CD8-positive, alpha-beta memory T cell (primary cell): ENCODE measurements around the gene CSNK1G1. TPM values are rescaled to one million over a fixed set of nuclear protein-coding genes. Genes with fewer than 3 reads are reported as not detected.
"Not testable (repeated sequence)": the region's sequence is repeated elsewhere in the genome, so short reads cannot be mapped to it uniquely, and the experiment has no call there.

Experiments used
- CTCF ChIA-PET: fragments of 350-600 bp; sonication (Branson Sonifier 250); formaldehyde crosslinking; loops from one replicate; lab custom pipeline; 2021; ENCODE audit warnings: antibody characterized with exemption; lab: Charles Lee
- POLR2A ChIA-PET: fragments of 350-600 bp; sonication (Branson Sonifier 250); formaldehyde crosslinking; loops from one replicate; lab custom pipeline; 2021; ENCODE audit warnings: antibody characterized with exemption; lab: Charles Lee
- DNase-seq, 5 donors: peaks; one replicate each; pipeline versions ENCODE4 v3.0.0 to v3.0.0-alpha.2; 2020 to 2022; ENCODE audit warnings: mixed read lengths in 1 of 5
- H3K27ac ChIP-seq: one replicate; pipeline ENCODE4 v1.7.0; 2013; ENCODE audit warnings: low read depth, mild to moderate bottlenecking, low read length, moderate library complexity
- H3K27me3 ChIP-seq: 2 replicates; pipeline ENCODE4 v1.7.0; 2013; ENCODE audit warnings: low read length, mild to moderate bottlenecking; ENCODE audit not compliant: insufficient read depth, poor library complexity, severe bottlenecking
- H3K36me3 ChIP-seq: 2 replicates; pipeline ENCODE4 v1.7.0; 2013; ENCODE audit warnings: mild to moderate bottlenecking, low read length, moderate library complexity; ENCODE audit not compliant: insufficient read depth
- H3K4me1 ChIP-seq: 2 replicates; pipeline ENCODE4 v1.7.0; 2013; ENCODE audit warnings: mild to moderate bottlenecking, low read length, moderate library complexity; ENCODE audit not compliant: insufficient read depth
- H3K4me3 ChIP-seq: 2 replicates; pipeline ENCODE4 v1.7.0; 2013; ENCODE audit warnings: mild to moderate bottlenecking, low read length
- H3K9me3 ChIP-seq: 2 replicates; pipeline ENCODE4 v1.7.0; 2013; ENCODE audit warnings: mild to moderate bottlenecking, low read length
- H3K27ac Mint-ChIP-seq, 8 donors: one replicate each; pipeline ENCODE4 v1.8.0; 2020 to 2021; ENCODE audit warnings: mixed read lengths in 8 of 8, mild to moderate bottlenecking in 6 of 8, inconsistent platforms in 3 of 8, moderate library complexity in 3 of 8
- H3K27me3 Mint-ChIP-seq, 2 donors: one replicate each; pipeline ENCODE4 v1.8.0; 2020 to 2021; ENCODE audit warnings: mixed read lengths in 2 of 2, mild to moderate bottlenecking in 1 of 2, moderate library complexity in 1 of 2
- H3K36me3 Mint-ChIP-seq, 3 donors: one replicate each; pipeline ENCODE4 v1.8.0; 2020 to 2021; ENCODE audit warnings: mixed read lengths in 3 of 3, inconsistent platforms in 1 of 3, mild to moderate bottlenecking in 1 of 3
- H3K4me1 Mint-ChIP-seq, 3 donors: one replicate each; pipeline ENCODE4 v1.8.0; 2020 to 2021; ENCODE audit warnings: mixed read lengths in 3 of 3, inconsistent platforms in 1 of 3, mild to moderate bottlenecking in 1 of 3
- H3K4me3 Mint-ChIP-seq, 7 donors: one replicate each; pipeline ENCODE4 v1.8.0; 2020 to 2021; ENCODE audit warnings: mixed read lengths in 7 of 7, mild to moderate bottlenecking in 6 of 7, moderate library complexity in 4 of 7, inconsistent platforms in 2 of 7
- H3K9me3 Mint-ChIP-seq, 5 donors: one replicate each; pipeline ENCODE4 v1.8.0; 2020 to 2022; ENCODE audit warnings: mixed read lengths in 5 of 5, mild to moderate bottlenecking in 3 of 5, moderate library complexity in 2 of 5, inconsistent platforms in 1 of 5
- polyA plus RNA-seq: library from polyadenylated mRNA; unstranded; fragments of 300-500 nt; fragmentation: Illumina TruSeq; gene quantifications from one replicate; pipeline ENCODE4 v1.2.3, GENCODE V29; 2021
- total RNA-seq, 2 experiments: library from RNA; stranded (reverse); gene quantifications; one replicate each; pipeline ENCODE4 v1.2.3, GENCODE V29; 2021

Gene CSNK1G1
- total and polyA plus RNA-seq, 3 experiments from 2014 or later: 15.5 to 27.0 (median 25.6) TPM

DNA sequence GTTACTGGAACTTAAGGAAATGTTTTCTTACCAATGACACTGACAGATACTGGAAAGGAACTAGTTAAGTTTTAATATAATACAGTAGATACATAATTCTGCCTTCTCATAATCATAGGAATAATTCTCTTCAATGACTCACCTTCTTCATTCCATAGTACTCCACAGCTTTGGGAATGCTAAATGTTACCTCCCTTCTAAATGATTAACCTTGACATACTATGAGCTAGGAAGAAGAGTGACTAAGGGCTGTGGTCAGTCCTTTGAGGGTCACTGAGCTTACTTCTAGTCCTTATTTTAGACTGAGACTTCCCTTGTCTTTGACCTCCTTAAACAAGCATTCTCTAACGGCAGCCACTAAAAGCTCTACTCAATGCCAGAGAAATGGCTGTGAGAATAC is 123.6 kb downstream of the CSNK1G1 start:
- no peak for DNase-seq
- no peaks in the 10 kb centered on the region for H3K9me3 Mint-ChIP-seq
- peaks cover 9 to 25% (median 25%) of the 10 kb centered on the region in 3 donors for H3K4me1 Mint-ChIP-seq
- CTCF ChIA-PET: no interaction called here
- no peaks in the 10 kb centered on the region for H3K4me1 ChIP-seq
- POLR2A ChIA-PET: no interaction called here
- H3K9me3 ChIP-seq: no peaks in the 10 kb centered on the region
- no peak overlapping the region for H3K27ac ChIP-seq
- H3K27ac Mint-ChIP-seq: no peak overlapping the region
- no peaks in the 10 kb centered on the region for H3K27me3 Mint-ChIP-seq
- H3K36me3 ChIP-seq: no peaks in the 10 kb centered on the region
- H3K27me3 ChIP-seq: no peaks in the 10 kb centered on the region
- no peak overlapping the region for H3K4me3 Mint-ChIP-seq
- peaks cover 0 to 1% (median 0%) of the 10 kb centered on the region in 3 donors for H3K36me3 Mint-ChIP-seq
- H3K4me3 ChIP-seq: no peak overlapping the region

DNA sequence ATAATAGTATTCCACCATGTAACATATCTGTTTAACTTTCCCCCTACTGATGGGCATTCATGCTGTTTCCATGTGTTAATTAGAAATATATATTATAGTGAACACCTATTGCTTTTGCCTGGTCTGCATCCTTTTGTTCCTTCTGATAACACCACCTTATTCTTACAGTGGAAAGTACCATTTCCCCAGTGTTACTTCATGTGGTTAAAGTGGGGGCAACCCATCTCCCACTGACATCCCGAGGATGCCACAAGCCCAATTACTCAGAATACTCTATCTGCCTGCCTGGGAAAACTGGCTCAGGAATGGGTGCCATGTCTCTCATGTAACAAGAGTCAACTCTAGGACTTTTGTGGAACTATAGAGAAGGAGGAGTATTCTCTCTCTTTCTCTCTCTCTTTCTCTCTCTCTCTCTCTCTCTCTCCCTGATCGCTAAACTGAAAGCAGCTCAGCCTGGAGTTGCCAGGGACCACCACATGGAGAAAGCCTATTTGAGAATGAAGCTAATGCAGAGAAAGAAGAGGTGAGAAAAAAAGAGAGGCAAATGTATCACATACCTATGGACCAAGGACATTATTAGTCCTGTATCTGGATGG is 126.7 kb downstream of the CSNK1G1 start:
- Mint-ChIP-seq H3K9me3 (peaks cover 0 to 3% (median 0%) of the 10 kb centered on the region in 5 donors), H3K4me1 (peaks cover 9 to 17% (median 14%) of the 10 kb centered on the region in 3 donors), H3K27me3 (no peaks in the 10 kb centered on the region), H3K4me3 (no peak overlapping the region), H3K27ac (peak overlapping the region in 2 of 8 donors; percentile 22 to 29), H3K36me3 (peaks cover 2 to 12% (median 5%) of the 10 kb centered on the region in 3 donors)
- H3K27ac ChIP-seq: no peak overlapping the region
- CTCF ChIA-PET: no interaction called here
- no peaks in the 10 kb centered on the region for H3K36me3 ChIP-seq
- no peak for DNase-seq
- H3K27me3 ChIP-seq: no peaks in the 10 kb centered on the region
- POLR2A ChIA-PET: interaction anchor here (0.8 kb wide), 1 partner anchor 8 kb away, joined by 3 read pairs; no protein-coding TSS in a partner anchor
- H3K4me3 ChIP-seq: no peak overlapping the region
- no peaks in the 10 kb centered on the region for H3K4me1 ChIP-seq
- no peaks in the 10 kb centered on the region for H3K9me3 ChIP-seq

DNA sequence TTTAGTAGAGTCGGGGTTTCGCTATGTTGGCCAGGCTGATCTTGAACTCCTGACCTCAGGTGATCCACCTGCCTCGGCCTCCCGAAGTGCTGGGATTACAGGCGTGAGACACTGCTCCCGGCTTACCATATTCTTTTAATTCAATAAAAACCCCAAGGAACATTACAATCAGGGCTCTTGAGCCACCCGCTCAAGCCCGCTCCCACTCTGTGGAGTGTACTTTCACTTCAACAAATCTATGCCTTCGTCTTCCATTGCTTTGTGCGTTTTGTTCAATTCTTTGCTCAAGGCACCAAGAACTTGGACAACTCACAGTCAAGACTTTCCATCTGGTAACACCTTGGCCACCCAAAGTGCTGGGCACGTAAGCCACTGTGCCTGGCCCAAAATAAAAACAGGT is 130.2 kb downstream of the CSNK1G1 start:
- Histone ChIP-seq H3K4me1 (no peaks in the 10 kb centered on the region), H3K4me3 (no peak overlapping the region), H3K9me3 (no peaks in the 10 kb centered on the region), H3K27ac (no peak overlapping the region), H3K36me3 (no peaks in the 10 kb centered on the region), H3K27me3 (no peaks in the 10 kb centered on the region)
- Mint-ChIP-seq H3K27me3 (no peaks in the 10 kb centered on the region), H3K4me3 (no peak overlapping the region), H3K36me3 (peaks cover 5 to 15% (median 8%) of the 10 kb centered on the region in 3 donors), H3K27ac (no peak overlapping the region), H3K4me1 (peaks cover 6 to 17% (median 10%) of the 10 kb centered on the region in 3 donors), H3K9me3 (peaks cover 0 to 3% (median 0%) of the 10 kb centered on the region in 5 donors)
- DNase-seq: no peak
- ChIA-PET CTCF (no interaction called here), POLR2A (no interaction called here)

DNA sequence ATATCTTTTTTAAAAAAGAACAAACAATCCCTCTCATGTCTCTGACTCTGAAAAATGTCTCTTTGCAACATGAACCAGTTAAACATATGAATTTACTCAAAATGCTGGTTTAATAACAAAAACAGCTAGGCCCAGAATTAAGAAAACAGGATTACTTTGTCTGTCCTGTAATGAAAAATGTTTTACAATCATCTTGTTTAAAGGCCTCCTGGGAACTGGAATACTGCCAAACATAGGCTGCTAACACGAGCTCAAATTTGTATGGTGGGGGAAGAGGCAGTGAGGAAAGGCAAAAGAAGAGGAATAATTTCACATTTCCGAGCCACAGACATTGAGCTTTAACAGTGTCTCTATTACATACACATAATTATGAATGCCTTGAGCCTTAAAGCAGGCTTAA is 131.5 kb downstream of the CSNK1G1 start:
- Histone ChIP-seq H3K4me1 (no peaks in the 10 kb centered on the region), H3K27ac (peak overlapping the region; percentile 21), H3K4me3 (no peak overlapping the region), H3K9me3 (no peaks in the 10 kb centered on the region), H3K36me3 (no peaks in the 10 kb centered on the region), H3K27me3 (no peaks in the 10 kb centered on the region)
- POLR2A ChIA-PET: no interaction called here
- Mint-ChIP-seq H3K36me3 (peaks cover 5 to 15% (median 8%) of the 10 kb centered on the region in 3 donors), H3K4me3 (no peak overlapping the region), H3K9me3 (peaks cover 0 to 3% (median 0%) of the 10 kb centered on the region in 5 donors), H3K27me3 (no peaks in the 10 kb centered on the region), H3K4me1 (peaks cover 5 to 15% (median 9%) of the 10 kb centered on the region in 3 donors), H3K27ac (peak overlapping the region in 1 of 8 donors; percentile 86)
- CTCF ChIA-PET: no interaction called here
- no peak for DNase-seq

DNA sequence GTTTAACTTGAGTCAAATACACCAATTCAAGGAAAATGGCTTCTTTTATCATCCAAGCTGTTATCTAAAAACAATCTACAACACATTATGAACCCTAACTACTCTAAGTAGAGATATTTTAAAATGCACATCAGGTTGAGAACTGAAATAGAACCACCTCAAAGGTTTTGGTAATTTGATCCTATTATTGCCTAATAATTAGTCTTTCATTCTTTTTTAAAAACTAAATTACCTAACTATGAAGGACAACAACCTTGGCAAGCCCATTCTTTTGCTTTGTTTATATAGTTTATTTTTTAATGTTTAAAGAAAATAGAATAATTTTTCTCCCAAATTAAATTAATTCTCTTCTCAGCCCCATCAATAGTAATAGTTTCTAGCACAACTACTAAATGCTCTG is 132.1 kb downstream of the CSNK1G1 start:
- Histone ChIP-seq H3K27ac (no peak overlapping the region), H3K27me3 (no peaks in the 10 kb centered on the region), H3K4me1 (no peaks in the 10 kb centered on the region), H3K36me3 (no peaks in the 10 kb centered on the region), H3K4me3 (no peak overlapping the region), H3K9me3 (no peaks in the 10 kb centered on the region)
- peaks cover 0 to 3% (median 0%) of the 10 kb centered on the region in 5 donors for H3K9me3 Mint-ChIP-seq
- POLR2A ChIA-PET: no interaction called here
- peaks cover 0 to 10% (median 3%) of the 10 kb centered on the region in 3 donors for H3K4me1 Mint-ChIP-seq
- no peaks in the 10 kb centered on the region for H3K27me3 Mint-ChIP-seq
- CTCF ChIA-PET: no interaction called here
- no peak for DNase-seq
- no peak overlapping the region for H3K4me3 Mint-ChIP-seq
- peaks cover 5 to 15% (median 8%) of the 10 kb centered on the region in 3 donors for H3K36me3 Mint-ChIP-seq
- H3K27ac Mint-ChIP-seq: no peak overlapping the region

DNA sequence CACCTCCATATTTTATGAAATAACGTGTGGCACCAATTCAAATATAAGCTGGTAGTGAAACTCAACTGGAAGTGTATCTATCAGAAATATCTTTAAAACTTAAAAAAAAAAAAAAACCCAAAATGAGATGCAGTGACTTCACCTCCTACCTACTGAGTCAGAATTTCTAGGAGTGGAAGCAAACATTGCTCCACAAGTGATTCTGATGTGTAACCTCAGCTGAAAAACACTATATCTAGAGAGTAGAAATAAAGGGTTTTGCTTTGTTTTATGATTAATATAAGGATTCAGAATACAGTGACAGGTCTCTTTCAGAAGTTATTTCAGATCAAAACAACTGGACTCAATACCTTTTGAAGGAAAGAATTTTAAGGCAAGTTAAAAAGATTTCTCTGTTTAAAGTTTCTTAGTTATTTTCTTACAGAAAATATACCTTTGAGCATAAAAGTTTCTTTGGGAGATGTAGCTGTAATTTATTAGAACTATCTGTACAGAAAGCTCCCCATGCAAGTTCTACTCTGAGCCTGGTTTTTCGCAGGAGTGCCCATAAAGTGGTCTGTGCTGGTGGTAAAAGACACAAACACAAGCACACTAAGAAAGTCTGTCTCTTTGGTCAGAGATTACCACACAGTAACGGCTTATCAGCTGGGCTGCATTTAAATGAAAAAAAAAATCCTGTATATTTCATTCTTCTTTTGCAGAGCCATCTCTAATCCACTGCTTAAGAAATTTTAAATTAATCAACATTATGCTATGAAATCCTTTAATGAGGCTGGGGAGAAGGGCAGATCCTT is 133.2 kb downstream of the CSNK1G1 start:
- no peak for DNase-seq
- no peak overlapping the region for H3K4me3 Mint-ChIP-seq
- Histone ChIP-seq H3K4me3 (no peak overlapping the region), H3K4me1 (no peaks in the 10 kb centered on the region), H3K27ac (no peak overlapping the region), H3K36me3 (no peaks in the 10 kb centered on the region), H3K27me3 (no peaks in the 10 kb centered on the region), H3K9me3 (no peaks in the 10 kb centered on the region)
- peak overlapping the region in 1 of 8 donors; percentile 7 for H3K27ac Mint-ChIP-seq
- peaks cover 0 to 10% (median 3%) of the 10 kb centered on the region in 3 donors for H3K4me1 Mint-ChIP-seq
- CTCF ChIA-PET: no interaction called here
- peaks cover 0 to 3% (median 0%) of the 10 kb centered on the region in 5 donors for H3K9me3 Mint-ChIP-seq
- no peaks in the 10 kb centered on the region for H3K27me3 Mint-ChIP-seq
- peaks cover 5 to 15% (median 7%) of the 10 kb centered on the region in 3 donors for H3K36me3 Mint-ChIP-seq
- POLR2A ChIA-PET: no interaction called here

DNA sequence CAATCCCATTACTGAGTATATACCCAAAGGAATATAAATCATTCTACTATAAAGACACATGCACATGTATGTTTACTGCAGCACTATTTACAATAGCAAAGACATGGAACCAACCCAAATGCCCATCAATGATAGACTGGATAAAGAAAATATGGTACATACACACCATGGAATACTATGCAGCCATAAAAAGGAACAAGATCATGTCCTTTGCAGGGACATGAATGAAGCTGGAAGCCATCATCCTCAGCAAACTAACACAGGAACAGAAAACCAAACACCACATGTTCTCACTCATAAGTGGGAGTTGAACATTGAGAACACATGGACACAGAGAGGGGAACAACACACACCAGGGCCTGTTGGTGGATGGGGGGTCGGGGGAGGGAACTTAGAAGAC is 134.1 kb downstream of the CSNK1G1 start:
- H3K4me3 ChIP-seq, H3K4me3 Mint-ChIP-seq, H3K9me3 ChIP-seq, H3K27me3 ChIP-seq, H3K27ac ChIP-seq, CTCF ChIA-PET, H3K9me3 Mint-ChIP-seq, H3K4me1 Mint-ChIP-seq, H3K27ac Mint-ChIP-seq, H3K36me3 ChIP-seq, DNase-seq, POLR2A ChIA-PET, H3K4me1 ChIP-seq, H3K27me3 Mint-ChIP-seq: not testable (repeated sequence)
- H3K36me3 Mint-ChIP-seq: peaks cover 2 to 15% (median 4%) of the 10 kb centered on the region in 3 donors

DNA sequence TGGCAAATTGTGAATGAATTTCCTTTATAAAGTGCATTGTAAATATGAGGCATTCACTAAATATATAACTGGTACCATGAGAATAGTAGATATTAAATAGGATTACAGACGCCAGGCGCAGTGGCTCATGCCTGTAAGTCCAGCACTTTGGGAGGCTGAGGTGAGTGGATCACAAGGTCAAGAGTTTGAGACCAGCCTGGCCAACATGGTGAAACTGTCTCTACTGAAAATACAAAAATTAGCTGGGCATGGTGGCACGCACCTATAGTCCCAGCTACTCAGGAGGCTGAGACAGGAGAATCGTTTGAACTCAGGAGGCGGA is 138.6 kb downstream of the CSNK1G1 start:
- H3K4me3 Mint-ChIP-seq, H3K4me1 Mint-ChIP-seq, H3K9me3 ChIP-seq, H3K27me3 Mint-ChIP-seq, H3K36me3 ChIP-seq, H3K9me3 Mint-ChIP-seq, POLR2A ChIA-PET, DNase-seq, H3K27ac ChIP-seq, H3K4me3 ChIP-seq, H3K27ac Mint-ChIP-seq, H3K4me1 ChIP-seq, H3K27me3 ChIP-seq: not testable (repeated sequence)
- CTCF ChIA-PET: interaction anchor here (1.5 kb wide), 1 partner anchor 9 kb away, joined by 4 read pairs; no protein-coding TSS in a partner anchor
- peaks cover 10 to 38% (median 14%) of the 10 kb centered on the region in 3 donors for H3K36me3 Mint-ChIP-seq
